Stromal cell of bone marrow (primary cell): ENCODE results near the gene CHRM5.
A peak's percentile ranks its signal among the peaks of the same experiment; 100 is the strongest.

ENCODE experiments used
- DNase-seq: peaks from one replicate; pipeline ENCODE4 v3.0.0-alpha.2; 2012; ENCODE audit warnings: low read depth

CHRM5 gene

DNA sequence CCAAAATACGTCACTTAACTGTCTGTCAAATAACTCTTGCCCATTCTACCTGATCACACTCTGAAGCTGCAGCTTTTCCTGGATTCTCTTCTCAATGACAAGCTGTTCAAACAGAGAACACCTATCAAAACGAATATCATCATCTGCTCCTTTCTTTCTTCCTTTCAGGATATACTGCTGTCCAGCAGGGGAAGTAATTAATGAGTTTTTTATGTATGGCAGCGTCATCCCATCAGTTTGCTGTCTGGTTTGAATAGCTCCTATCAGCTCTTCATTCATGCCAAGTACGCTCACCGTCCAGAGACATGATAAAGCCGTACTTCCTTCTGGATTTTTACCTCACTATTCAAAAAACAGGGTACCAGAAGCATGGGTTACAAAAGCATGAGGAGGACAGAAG is at the start of gene CHRM5:
Gene CHRM5, plus strand, starts transcription at position 274 of the 400 bp plus-strand sequence. CDS start 94,221 bp downstream, outside the sequence.
- no peak for DNase-seq

GRCh38 chr15:33923446-33923845 is 44.9 kb upstream of the CHRM5 start:
- no peak for DNase-seq

DNA sequence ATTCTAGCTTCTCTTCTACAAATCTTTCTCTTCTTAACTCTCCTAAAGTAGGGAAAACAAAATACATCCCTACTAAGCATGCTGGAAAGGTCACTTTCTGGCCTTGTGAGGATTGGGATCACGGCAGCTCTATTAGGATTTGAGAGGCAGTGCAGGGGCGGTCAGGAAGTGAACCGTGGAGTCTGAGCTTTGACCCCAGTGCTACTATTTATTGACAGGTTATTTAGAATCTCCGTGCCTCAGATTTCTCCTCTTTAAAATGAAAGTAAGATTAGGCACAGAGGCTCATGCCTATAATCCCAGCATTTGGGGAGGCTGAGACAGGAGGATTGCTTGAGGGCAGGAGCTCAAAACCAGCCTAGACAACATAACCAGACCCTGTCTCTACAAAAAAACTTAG is 42.0 kb upstream of the CHRM5 start:
- no peak for DNase-seq

- no peak for DNase-seq
Observed at GRCh38 chr15:33932734-33933133, 35.6 kb upstream of the CHRM5 start.

- peak; percentile 5 for DNase-seq
Observed at GRCh38 chr15:33934396-33934795, 33.9 kb upstream of the CHRM5 start.

DNA sequence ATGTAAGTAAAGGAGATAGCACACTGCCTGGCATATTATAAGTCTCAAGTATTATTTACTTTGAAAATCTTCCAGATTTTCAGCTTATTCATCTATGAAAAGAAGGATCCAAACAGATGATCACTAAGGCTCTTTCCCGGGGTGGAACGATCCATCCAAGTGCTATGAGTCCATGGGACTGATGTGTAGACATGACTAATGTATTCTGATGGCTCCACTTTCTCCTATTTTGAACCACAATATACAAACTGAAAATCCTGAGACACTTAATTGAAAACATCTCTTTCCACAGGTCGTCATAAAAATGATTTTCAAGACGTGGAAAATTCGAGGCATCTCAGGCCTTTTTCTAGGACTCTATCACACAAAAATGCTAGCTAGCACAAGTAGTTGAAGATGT is 33.4 kb upstream of the CHRM5 start:
- DNase-seq: peak; percentile 70

GRCh38 chr15:33941279-33942063 is 26.8 kb upstream of the CHRM5 start:
- DNase-seq: no peak

- no peak for DNase-seq
Observed at GRCh38 chr15:33946152-33946551, 22.1 kb upstream of the CHRM5 start.

DNA sequence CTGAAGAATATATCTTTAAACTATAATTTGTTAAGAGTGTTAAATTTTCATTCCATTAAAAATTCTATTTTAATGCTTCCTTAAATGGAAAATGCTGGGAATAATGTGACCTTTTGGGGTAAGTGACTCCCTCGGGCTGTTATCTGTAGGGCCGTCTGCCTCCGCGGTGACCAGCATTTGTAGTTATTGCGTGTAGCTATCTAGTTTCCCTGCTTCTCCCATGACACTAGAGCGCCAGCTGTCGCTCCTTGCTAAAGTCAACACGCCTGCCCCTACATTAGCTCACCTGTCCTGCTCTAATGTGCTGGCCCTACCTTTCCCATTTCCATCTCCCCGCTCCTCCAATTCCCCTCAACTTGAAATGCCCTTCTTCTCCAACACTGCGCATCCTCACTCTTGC is 12.4 kb upstream of the CHRM5 start:
- DNase-seq: no peak

- no peak for DNase-seq
Observed at GRCh38 chr15:33956397-33956796, 11.9 kb upstream of the CHRM5 start.

GRCh38 chr15:33959844-33960548 is 8.3 kb upstream of the CHRM5 start:
- DNase-seq: no peak

DNA sequence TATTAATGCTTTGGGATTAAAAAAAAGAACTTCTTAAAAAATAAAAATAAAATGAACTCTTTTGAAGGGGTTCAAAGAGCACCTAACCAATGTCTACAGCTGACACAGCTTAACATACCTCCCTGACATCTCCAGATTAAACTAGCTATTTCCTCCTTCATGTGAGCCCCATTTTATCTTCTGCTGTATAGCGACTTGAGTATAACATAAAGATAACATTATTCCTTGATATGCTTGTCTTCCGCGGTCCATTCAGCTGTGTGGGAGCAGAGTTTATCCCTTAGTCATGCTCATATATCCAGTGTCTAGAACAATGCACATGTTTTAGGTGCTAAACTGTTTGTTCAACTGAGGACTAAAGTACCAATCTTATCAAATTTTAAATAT is 7.8 kb upstream of the CHRM5 start:
- no peak for DNase-seq

DNA sequence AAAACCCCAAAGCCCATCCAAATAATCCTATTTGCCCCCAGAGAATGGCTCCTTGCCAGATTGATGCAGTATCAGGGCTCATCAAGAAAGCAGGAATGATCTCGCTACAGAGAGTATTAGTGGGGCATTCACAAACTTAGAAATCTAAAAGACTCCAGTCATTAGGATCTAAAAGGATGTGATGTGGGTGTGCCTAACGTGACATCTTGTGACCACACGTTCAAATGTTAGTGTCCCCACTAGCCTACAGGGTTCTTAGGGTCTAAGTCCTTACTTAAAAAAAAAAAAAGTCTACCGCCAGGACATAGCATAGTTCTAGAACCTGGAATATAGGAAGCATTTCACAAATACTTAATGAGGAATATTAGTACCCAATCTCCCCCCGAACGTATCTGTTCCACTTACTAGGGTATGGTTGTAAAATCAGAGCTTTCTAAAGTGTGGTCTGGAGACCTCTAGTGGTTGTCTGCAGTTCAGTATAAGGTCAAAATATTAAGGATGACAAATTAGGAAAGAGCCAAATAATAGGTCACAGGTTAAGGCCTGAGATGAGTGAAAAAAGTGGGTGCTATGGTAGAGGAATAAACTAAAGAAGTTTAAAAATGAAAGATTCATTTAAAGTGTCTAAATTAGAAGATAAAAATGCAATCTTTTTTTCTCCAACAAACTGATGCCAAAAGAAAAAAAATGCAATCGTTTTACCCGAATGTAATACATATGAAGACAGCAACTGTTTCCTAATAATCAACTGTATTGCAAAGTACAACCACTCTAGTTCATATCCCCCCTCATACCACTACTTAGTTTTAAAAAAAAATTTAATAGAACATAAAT is 4.2 kb upstream of the CHRM5 start:
- peak; percentile 37 for DNase-seq

DNA sequence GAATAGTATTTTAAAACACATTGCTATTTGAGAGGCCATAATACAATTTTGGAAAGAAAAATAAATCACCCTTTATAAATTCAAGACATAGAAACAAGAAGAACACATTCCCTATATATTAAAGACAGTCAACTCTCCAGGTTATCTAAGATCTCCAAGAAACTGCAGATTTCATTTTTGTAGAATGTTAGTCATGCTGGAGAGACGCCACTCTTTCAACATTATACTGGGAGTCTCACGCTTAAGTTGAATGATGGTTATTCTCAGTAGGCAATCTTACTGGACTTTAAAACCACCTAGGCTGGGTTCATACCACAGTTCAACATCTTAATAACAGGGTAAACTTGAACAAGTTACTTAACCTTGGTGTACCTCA is 3.6 kb upstream of the CHRM5 start:
- DNase-seq: peak; percentile 13

DNA sequence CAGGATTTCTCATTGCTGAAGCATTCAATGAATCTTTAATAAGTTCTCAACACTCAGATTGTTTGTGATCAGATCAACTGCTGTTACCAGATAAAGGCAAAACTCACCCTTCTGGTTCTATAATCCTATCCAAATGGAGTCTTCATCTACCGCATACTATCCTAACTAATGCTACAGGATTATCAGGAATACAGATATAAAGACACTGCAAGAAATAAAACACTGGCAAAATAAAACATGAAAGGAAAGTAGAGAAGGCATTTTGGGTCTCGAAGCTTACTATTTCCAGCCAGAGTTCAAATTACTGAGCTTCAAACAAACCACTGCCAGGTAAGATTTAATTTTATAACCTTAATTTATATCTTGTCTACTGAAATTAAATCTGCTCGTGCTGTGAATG is 524 bp downstream of the CHRM5 start:
- DNase-seq: no peak

DNA sequence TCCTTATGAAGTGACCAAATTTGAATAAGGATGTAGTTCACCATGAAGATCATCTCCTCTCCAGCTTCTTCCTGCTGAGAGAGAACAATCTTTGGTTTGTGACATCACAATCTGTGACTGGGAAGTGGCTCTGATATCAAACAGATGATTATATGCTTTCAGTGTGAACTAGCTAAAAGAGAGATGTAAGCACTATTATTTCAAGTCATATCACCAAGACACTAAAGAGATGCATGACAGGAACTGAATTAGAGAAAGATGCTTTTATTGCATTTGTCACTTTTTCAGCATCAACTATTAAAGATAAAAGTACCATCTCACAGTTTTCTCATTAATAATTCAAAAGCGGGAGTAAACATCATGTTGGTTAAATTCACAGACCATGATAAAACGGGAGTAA is 3.5 kb downstream of the CHRM5 start:
- DNase-seq: no peak

GRCh38 chr15:33975022-33975565 is 6.8 kb downstream of the CHRM5 start:
- no peak for DNase-seq

GRCh38 chr15:33980159-33980558 is 11.9 kb downstream of the CHRM5 start:
- no peak for DNase-seq

- DNase-seq: no peak
Observed at GRCh38 chr15:33982516-33982915, 14.2 kb downstream of the CHRM5 start.

- DNase-seq: peak; percentile 30
Observed at GRCh38 chr15:33985287-33985686, 17.0 kb downstream of the CHRM5 start.

DNA sequence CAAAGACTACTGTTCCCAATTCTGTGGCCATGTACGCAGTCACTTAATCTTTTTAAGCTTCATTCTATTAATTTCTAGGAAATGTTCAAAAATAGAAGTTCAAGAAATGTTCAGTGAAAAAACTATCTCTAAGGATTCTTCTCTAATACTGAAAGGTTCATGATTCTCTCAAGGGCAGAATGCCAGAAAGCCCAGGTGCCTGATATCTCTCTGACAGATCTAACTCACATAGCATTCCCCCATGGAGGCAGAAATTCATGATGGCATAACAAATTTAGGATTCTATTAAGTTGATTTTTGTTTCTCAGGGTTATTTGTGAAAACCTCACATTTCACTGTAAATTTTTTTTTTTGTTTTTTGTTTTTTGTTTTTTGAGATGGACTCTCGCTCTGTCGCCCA is 17.5 kb downstream of the CHRM5 start:
- no peak for DNase-seq

DNA sequence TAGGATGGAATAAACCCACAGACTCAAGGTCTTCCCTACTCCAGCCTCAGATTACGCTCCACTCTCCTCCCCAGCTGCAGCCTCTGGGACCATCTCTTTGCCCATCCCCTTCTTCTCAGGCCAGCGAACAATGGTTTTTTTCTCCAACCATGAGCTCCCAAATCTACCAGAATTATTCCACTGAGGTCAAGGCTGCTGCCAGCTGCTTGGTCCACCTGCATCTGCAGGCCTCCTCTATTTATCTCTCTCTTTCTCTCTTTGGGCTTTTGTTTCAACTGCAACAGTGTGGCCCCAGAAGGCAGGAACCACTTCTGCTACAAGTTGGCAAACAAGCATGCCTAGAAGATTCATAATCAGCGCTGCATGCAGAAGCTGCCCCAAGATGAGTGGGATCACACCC is 19.1 kb downstream of the CHRM5 start:
- DNase-seq: no peak

DNA sequence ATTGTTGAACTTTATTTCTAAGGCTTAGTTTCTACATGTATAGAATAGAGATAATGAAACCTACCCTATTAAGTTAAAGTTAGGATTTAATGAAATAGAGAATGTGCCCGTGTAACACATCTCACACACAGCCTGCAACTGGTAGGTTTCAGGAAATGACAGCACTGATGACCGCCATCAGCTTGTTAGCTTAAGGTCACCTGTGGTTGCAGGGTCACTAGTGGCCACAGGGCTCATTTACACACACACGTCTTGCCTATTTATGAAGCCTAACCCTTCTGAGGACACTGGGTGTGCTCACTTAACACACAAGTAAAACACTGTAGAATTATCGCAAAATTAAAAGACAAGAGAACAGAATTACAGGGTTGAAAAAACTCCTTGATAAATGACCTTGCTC is 20.1 kb downstream of the CHRM5 start:
- DNase-seq: no peak
